NCI-H1092 (cell line): ENCODE results near the gene CHRNE.

Experiments
- DNase-seq: peaks from one replicate; lab custom pipeline; 2025; lab: John Stamatoyannopoulos, UW

Gene CHRNE

GRCh38 chr17:4854111-4854681 lies 48.7 kb downstream of the CHRNE start:
- no peak for DNase-seq

GRCh38 chr17:4853208-4853671 lies 49.7 kb downstream of the CHRNE start:
- DNase-seq: no peak

- no peak for DNase-seq
Measured at GRCh38 chr17:4852567-4853207, 50.2 kb downstream of the CHRNE start.

- DNase-seq: no peak
Measured at GRCh38 chr17:4851084-4851483, 51.8 kb downstream of the CHRNE start.

DNA sequence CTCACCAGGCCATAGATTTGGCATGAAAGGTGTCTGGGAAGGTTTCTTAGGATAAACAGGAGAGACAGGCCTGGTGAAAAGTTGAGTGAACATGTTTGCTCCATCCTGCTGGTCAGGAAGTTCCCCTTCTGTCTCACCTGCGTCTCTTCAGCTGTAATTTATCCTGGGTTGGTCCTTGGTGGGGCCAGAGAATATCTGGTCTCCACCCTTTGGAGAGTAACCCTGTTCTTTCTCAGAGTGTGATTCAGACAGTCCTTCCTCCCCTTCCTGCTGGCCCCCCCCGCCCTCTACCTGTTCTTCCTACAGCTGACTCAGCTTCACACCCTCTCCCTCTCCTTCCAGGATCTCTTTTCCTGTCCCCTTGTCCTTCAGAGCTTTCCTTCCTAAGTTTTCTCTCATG lies 52.7 kb downstream of the CHRNE start:
- DNase-seq: no peak

DNA sequence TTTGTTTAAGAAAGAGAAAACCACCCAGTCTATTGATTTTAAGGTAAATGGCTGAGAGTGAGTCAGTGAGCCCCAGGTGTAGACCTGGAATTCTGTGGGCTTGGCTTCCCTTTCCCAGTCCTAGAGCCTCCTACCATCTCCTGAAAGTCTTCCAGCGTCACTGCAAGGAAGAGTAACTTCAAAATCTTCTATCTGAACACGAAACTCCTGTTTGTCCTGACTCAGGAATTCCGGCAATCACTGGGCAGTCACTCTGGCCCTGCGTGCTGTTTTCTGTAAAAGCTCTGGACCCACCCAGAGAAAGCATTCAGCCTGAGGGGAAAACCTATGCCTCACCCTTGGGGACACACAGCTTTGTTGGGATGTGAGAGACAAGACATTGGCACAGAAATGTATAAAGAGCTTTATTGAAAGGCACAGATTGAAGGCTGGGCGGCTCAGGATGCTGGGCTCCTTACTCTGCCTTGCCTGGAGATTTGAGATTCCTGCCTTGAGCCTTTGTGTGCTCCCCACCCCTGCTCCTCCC lies 53.8 kb downstream of the CHRNE start:
- no peak for DNase-seq
